Keratinocyte (primary cell): ENCODE data around the gene TEKT5. TPM values are rescaled to one million over a fixed set of nuclear protein-coding genes. Genes with fewer than 3 reads are reported as not detected.

Experiments used
- DNase-seq: peaks from one replicate; pipeline ENCODE4 v3.0.0-alpha.2; 2011; ENCODE audit warnings: low read depth, missing footprints, low spot score
- FAIRE-seq: peaks from 2 replicates; lab custom pipeline; 2011; peaks lifted over from hg19 to GRCh38; lab: Jason Lieb, UNC
- H2AFZ ChIP-seq: 2 replicates; pipeline ENCODE4 v1.6.0; 2012; ENCODE audit warnings: low read length, control low read depth, inconsistent platforms; ENCODE audit not compliant: control insufficient read depth
- H3K27ac ChIP-seq: 2 replicates; pipeline ENCODE4 v1.5.1; 2011; ENCODE audit warnings: low read length; ENCODE audit not compliant: control insufficient read depth, insufficient read depth
- H3K27me3 ChIP-seq: 3 replicates; pipeline ENCODE4 v1.6.0; 2011; ENCODE audit warnings: low read length; ENCODE audit not compliant: control insufficient read depth, insufficient read depth; ENCODE audit errors: extremely low read depth
- H3K36me3 ChIP-seq, 2 experiments: 2 replicates in 1 of 2; 3 replicates in 1 of 2; pipeline ENCODE4 v1.5.1; 2011; ENCODE audit warnings: low read length in 2 of 2, mild to moderate bottlenecking in 1 of 2; ENCODE audit not compliant: control insufficient read depth in 2 of 2, insufficient read depth in 2 of 2; ENCODE audit errors: extremely low read depth in 1 of 2
- H3K4me1 ChIP-seq: 3 replicates; pipeline ENCODE4 v1.5.1; 2011; ENCODE audit warnings: low read length; ENCODE audit not compliant: control insufficient read depth, insufficient read depth; ENCODE audit errors: extremely low read depth
- H3K4me2 ChIP-seq: 3 replicates; pipeline ENCODE4 v1.6.0; 2011; ENCODE audit warnings: low read depth, low read length; ENCODE audit not compliant: control insufficient read depth, insufficient read depth; ENCODE audit errors: extremely low read depth
- H3K4me3 ChIP-seq, 3 experiments: fragments of 200-600 bp in 1 of 3; sonication (generic) in 1 of 3; 2 replicates in 2 of 3; 3 replicates in 1 of 3; pipeline ENCODE4 v1.5.1; 2011 to 2016; ENCODE audit warnings: low read length in 3 of 3, mild to moderate bottlenecking in 3 of 3, control low read depth in 2 of 3, inconsistent platforms in 1 of 3, low read depth in 1 of 3, mixed read lengths in 1 of 3, mixed run types in 1 of 3, moderate library complexity in 1 of 3; ENCODE audit not compliant: control insufficient read depth in 2 of 3, insufficient read depth in 2 of 3; ENCODE audit errors: extremely low read depth in 1 of 3
- H3K79me2 ChIP-seq: 2 replicates; pipeline ENCODE4 v1.6.0; 2012; ENCODE audit warnings: low read length; ENCODE audit not compliant: control insufficient read depth, insufficient read depth
- H3K9ac ChIP-seq: 3 replicates; pipeline ENCODE4 v1.6.0; 2011; ENCODE audit warnings: low read length; ENCODE audit not compliant: control insufficient read depth, insufficient read depth; ENCODE audit errors: extremely low read depth
- H3K9me1 ChIP-seq: 3 replicates; pipeline ENCODE4 v1.6.0; 2011; ENCODE audit warnings: low read length; ENCODE audit not compliant: control insufficient read depth, insufficient read depth; ENCODE audit errors: extremely low read depth
- H3K9me3 ChIP-seq: 2 replicates; pipeline ENCODE4 v1.5.1; 2012; ENCODE audit warnings: low read depth, low read length; ENCODE audit not compliant: control insufficient read depth
- H4K20me1 ChIP-seq: 3 replicates; pipeline ENCODE4 v1.6.0; 2011; ENCODE audit warnings: low read length; ENCODE audit not compliant: control insufficient read depth, insufficient read depth; ENCODE audit errors: extremely low read depth
- CTCF ChIP-seq, 3 experiments: IDR thresholded peaks in 1 of 3; conservative IDR thresholded peaks in 1 of 3; optimal IDR thresholded peaks in 1 of 3; 2 replicates in 2 of 3; 3 replicates in 1 of 3; pipeline versions ENCODE3 to v1.5.1; 2011; ENCODE audit warnings: low read length in 3 of 3, mild to moderate bottlenecking in 3 of 3, moderate library complexity in 2 of 3, control low read depth in 1 of 3, inconsistent platforms in 1 of 3; ENCODE audit not compliant: insufficient read depth in 2 of 3; ENCODE audit errors: extremely low read depth in 1 of 3
- EZH2 ChIP-seq: IDR thresholded peaks from one replicate; pipeline ENCODE4 v1.6.1; 2012; ENCODE audit warnings: inconsistent platforms, mild to moderate bottlenecking, low read length, moderate library complexity
- dilution Hi-C: fragments of 300-500 bp; cut with MboI; formaldehyde crosslinking; loops from one replicate; pipeline ENCODE4 v1.7.0; 2020; ENCODE audit warnings: low sequenced_read_pairs; ENCODE audit not compliant: extremely low pct_ligation_motif_present
- polyA plus RNA-seq, 5 experiments: library from polyadenylated mRNA; depleted of rRNA in 3 of 5; stranded (reverse) in 3 of 5; stranded (forward) in 1 of 5; unstranded in 1 of 5; fragments of >200 nt; gene quantifications; 1 replicate in 1 of 5; 2 replicates in 3 of 5; 3 replicates in 1 of 5; pipeline versions ENCODE4 v1.2.1 to v1.2.3, GENCODE V29; 2011 to 2012; ENCODE audit warnings: missing spikeins in 2 of 5, low read depth in 1 of 5, low replicate concordance in 1 of 5
- small RNA-seq, 3 experiments: library from RNA; depleted of rRNA; stranded (forward); fragments of <200 nt; gene quantifications; one replicate each; pipeline ENCODE3, GENCODE V24; 2012; ENCODE audit warnings: low read depth in 3 of 3, low replicate concordance in 1 of 3; ENCODE audit not compliant: insufficient read length in 3 of 3

Gene TEKT5
- polyA plus RNA-seq, 1 donor (not counting 4 experiments of a cell fraction or from before 2014, with no cell fraction given): not detected

GRCh38 chr16:10579575-10579964, 115.2 kb downstream of the TEKT5 start:
- peaks cover 24% of the 10 kb centered on the region for H3K4me1 ChIP-seq
- DNase-seq (no peak), FAIRE-seq (no peak)
- H3K27ac ChIP-seq: peak overlapping the region; percentile 69
- H3K9me1 ChIP-seq: peaks cover 5% of the 10 kb centered on the region
- H3K9ac ChIP-seq: peak overlapping the region; percentile 82
- no peaks in the 10 kb centered on the region for H3K36me3 ChIP-seq
- H3K4me2 ChIP-seq: peak overlapping the region; percentile 94
- TF ChIP-seq EZH2 (no peak), CTCF (optimal IDR thresholded peaks at IDR 0.05 in 1 of 3, IDR thresholded peaks at IDR 0.05 in 1 of 3, conservative IDR thresholded peaks at IDR 0.05 in 1 of 3; ENCODE audit: extremely low read depth in 1 of 3, insufficient read depth in 2 of 3, low read length in 3 of 3) (no peak)
- H3K79me2 ChIP-seq: peaks cover 25% of the 10 kb centered on the region
- dilution Hi-C loops: no loop called here
- peak overlapping the region; percentile 89 for H2AFZ ChIP-seq
- H3K4me3 ChIP-seq: peak overlapping the region; percentile 71 to 81 (median 79)
- H4K20me1 ChIP-seq: no peaks in the 10 kb centered on the region
- no peaks in the 10 kb centered on the region for H3K9me3 ChIP-seq
- H3K27me3 ChIP-seq: no peaks in the 10 kb centered on the region

- H2AFZ ChIP-seq: peak overlapping the region; percentile 91
- peak in 2 of 3 experiments; percentile 23 to 67 for TF ChIP-seq CTCF (optimal IDR thresholded peaks at IDR 0.05 in 1 of 3, IDR thresholded peaks at IDR 0.05 in 1 of 3, conservative IDR thresholded peaks at IDR 0.05 in 1 of 3; ENCODE audit: extremely low read depth in 1 of 3, insufficient read depth in 2 of 3, low read length in 3 of 3)
- no peak for TF ChIP-seq EZH2
- peak overlapping the region; percentile 94 for H3K4me2 ChIP-seq
- dilution Hi-C loops: no loop called here
- peak overlapping the region; percentile 69 for H3K27ac ChIP-seq
- H3K27me3 ChIP-seq: no peaks in the 10 kb centered on the region
- H3K4me3 ChIP-seq: peak overlapping the region; percentile 71 to 81 (median 79)
- H3K4me1 ChIP-seq: peaks cover 24% of the 10 kb centered on the region
- no peaks in the 10 kb centered on the region for H3K36me3 ChIP-seq
- peak overlapping the region; percentile 82 for H3K9ac ChIP-seq
- FAIRE-seq (peak; percentile 36), DNase-seq (peak; percentile 49)
- H4K20me1 ChIP-seq: no peaks in the 10 kb centered on the region
- peaks cover 5% of the 10 kb centered on the region for H3K9me1 ChIP-seq
- H3K9me3 ChIP-seq: no peaks in the 10 kb centered on the region
- H3K79me2 ChIP-seq: peaks cover 25% of the 10 kb centered on the region
Measured at GRCh38 chr16:10578474-10579316, 116.0 kb downstream of the TEKT5 start.

Small RNA genes lying within 50 kb of the gene (small RNA-seq; reads per million reads assigned to genes)
- gene MTND4LP24 (0 reads per million in 3 experiments), gene MTND6P33 (0 reads per million in 3 experiments)

Other genes with a start within 250 kb of the TEKT5 start
- 14.7 to 19.6 TPM (median 19.1 TPM) in 3 replicates for gene EMP2, start 114.3 kb downstream of the TEKT5 start, polyA plus RNA-seq
- gene NUBP1, start 48.9 kb upstream of the TEKT5 start, polyA plus RNA-seq: 16.7 to 28.4 TPM (median 22.2 TPM) in 3 replicates
- not detected in 3 replicates for gene TVP23A, start 123.9 kb upstream of the TEKT5 start, polyA plus RNA-seq
- gene CIITA, start 182.3 kb upstream of the TEKT5 start, polyA plus RNA-seq: 0.02 to 0.12 TPM (median 0.05 TPM) in 3 replicates
- gene DEXI, start 247.5 kb upstream of the TEKT5 start, polyA plus RNA-seq: 25.9 to 51.8 TPM (median 32.5 TPM) in 3 replicates
- gene CLEC16A, start 249.6 kb upstream of the TEKT5 start, polyA plus RNA-seq: 8.5 to 14.6 TPM (median 9.5 TPM) in 3 replicates